ENCODE measurements around the gene PIP5K1B.

- TF ChIP-seq EZH2 (IDR thresholded peaks at IDR 0.05; ENCODE audit: low read length) (no peak), CTCF (optimal IDR thresholded peaks at IDR 0.05 in 1 of 3, IDR thresholded peaks at IDR 0.05 in 1 of 3, conservative IDR thresholded peaks at IDR 0.05 in 1 of 3; ENCODE audit: extremely low read depth in 1 of 3, insufficient read depth in 2 of 3, low read length in 3 of 3) (no peak)
Measured at GRCh38 chr9:68842568-68842967, 137.5 kb downstream of the PIP5K1B start.
